Ovary (tissue), 9 donors: ENCODE measurements around the gene KLHL22. TPM values are rescaled to one million over a fixed set of nuclear protein-coding genes. Genes with fewer than 3 reads are reported as not detected.
"Not testable (repeated sequence)": the region's sequence is repeated elsewhere in the genome, so short reads cannot be mapped to it uniquely, and the experiment has no call there.

ENCODE experiments used
- DNase-seq, 5 donors: peaks; one replicate each; pipeline ENCODE4 v3.0.0-alpha.2; 2019 to 2020
- H3K27ac ChIP-seq, 2 donors: fragments of 200-600 bp; one replicate each; pipeline versions ENCODE4 v1.5.1 to v1.8.0; 2019 to 2022
- H3K27me3 ChIP-seq: fragments of 200-600 bp; one replicate; pipeline ENCODE4 v1.8.0; 2022
- H3K36me3 ChIP-seq: fragments of 200-600 bp; sonication (generic); one replicate; pipeline ENCODE4 v1.5.1; 2019
- H3K4me1 ChIP-seq: one replicate; pipeline ENCODE4 v1.8.1; 2013; ENCODE audit warnings: mild to moderate bottlenecking, moderate library complexity; ENCODE audit not compliant: insufficient read depth
- H3K4me3 ChIP-seq: fragments of 200-600 bp; sonication (generic); one replicate; pipeline ENCODE4 v1.5.1; 2017
- H3K9me3 ChIP-seq, 2 donors: fragments of 200-600 bp in 1 of 2; sonication (generic) in 1 of 2; one replicate each; pipeline versions ENCODE4 v1.5.1 to v1.8.1; 2013 to 2019; ENCODE audit warnings: mild to moderate bottlenecking in 1 of 2, moderate library complexity in 1 of 2
- EP300 ChIP-seq: sonication (generic); formaldehyde crosslinking; IDR thresholded peaks from one replicate; pipeline ENCODE4 v1.6.1; 2017; ENCODE audit warnings: antibody characterized with exemption
- POLR2A ChIP-seq: fragments of 450-650 bp; IDR thresholded peaks from one replicate; pipeline ENCODE4 v1.6.1; 2017; ENCODE audit warnings: antibody characterized with exemption, mild to moderate bottlenecking, moderate library complexity
- WGBS, 3 donors: extraction: QIAGEN DNeasy Blood & Tissue Kit in 1 of 3; methylation state at CpG; one replicate each; pipeline versions ENCODE4 v1.1.5 to v1.1.7; 2013 to 2017; 5-methylcytosine and 5-hydroxymethylcytosine counted together
- intact Hi-C, 4 donors: fragments of 100-400 bp; cut with DNase I; formaldehyde crosslinking; loops; one replicate each; pipeline versions ENCODE4 v1.11.0 to v1.15.1; 2022 to 2023
- polyA plus RNA-seq, 2 donors: library from polyadenylated mRNA; stranded (reverse); fragments of 200-250 nt in 1 of 2; fragments of 350-450 nt in 1 of 2; fragmentation: Illumina TruSeq in 1 of 2; extraction: RNeasy Lipid Tissue Mini Kit (QIAGEN cat#74804) in 1 of 2; gene quantifications; one replicate each; pipeline ENCODE4 v1.2.3, GENCODE V29; 2013 to 2014
- total RNA-seq, 7 donors: library from RNA; depleted of rRNA in 2 of 7; stranded (reverse); fragments of >200 nt in 2 of 7; fragmentation: NEBNext Ultra II Directional in 3 of 7; extraction: Animal tissue kit (Norgen Biotek cat#: 25700) in 3 of 7; gene quantifications; one replicate each; pipeline versions ENCODE4 v1.1.0 to v1.2.4, GENCODE V29; 2016 to 2023
- TF ChIP-seq, protein P1 (sequence below), 3 donors: fragments of 450-650 bp in 2 of 3; fragments of 200-600 bp in 1 of 3; IDR thresholded peaks; one replicate each; pipeline versions ENCODE4 v1.5.1 to v1.8.0; 2016 to 2022; ENCODE audit warnings: antibody characterized with exemption in 3 of 3, mild to moderate bottlenecking in 1 of 3
- donor health status: DM: no; HTN: no; CAD: no; lungs with moderate emphysema.
- donor health status: DM: no; HTN: no; CAD: no.
- donor health status: Bipolar disorder and iron deficiency.
- donor health status: DM: yes; HTN: yes; CAD: no.
- donor health status: DM: no; HTN: no; CAD: no.
- donor health status: DM: yes; HTN: yes; CAD: no.

KLHL22 gene
- total and polyA plus RNA-seq, 9 donors, result 24.6 to 42.9 (median 28.7) TPM

- peak; percentile 75 to 80 (median 76) for DNase-seq
- Histone ChIP-seq H3K27ac (no peak overlapping the region), H3K4me1 (peaks cover 4% of the 10 kb centered on the region), H3K27me3 (no peaks in the 10 kb centered on the region), H3K4me3 (no peak overlapping the region), H3K36me3 (no peaks in the 10 kb centered on the region), H3K9me3 (no peaks in the 10 kb centered on the region)
- TF ChIP-seq, protein P1, sequence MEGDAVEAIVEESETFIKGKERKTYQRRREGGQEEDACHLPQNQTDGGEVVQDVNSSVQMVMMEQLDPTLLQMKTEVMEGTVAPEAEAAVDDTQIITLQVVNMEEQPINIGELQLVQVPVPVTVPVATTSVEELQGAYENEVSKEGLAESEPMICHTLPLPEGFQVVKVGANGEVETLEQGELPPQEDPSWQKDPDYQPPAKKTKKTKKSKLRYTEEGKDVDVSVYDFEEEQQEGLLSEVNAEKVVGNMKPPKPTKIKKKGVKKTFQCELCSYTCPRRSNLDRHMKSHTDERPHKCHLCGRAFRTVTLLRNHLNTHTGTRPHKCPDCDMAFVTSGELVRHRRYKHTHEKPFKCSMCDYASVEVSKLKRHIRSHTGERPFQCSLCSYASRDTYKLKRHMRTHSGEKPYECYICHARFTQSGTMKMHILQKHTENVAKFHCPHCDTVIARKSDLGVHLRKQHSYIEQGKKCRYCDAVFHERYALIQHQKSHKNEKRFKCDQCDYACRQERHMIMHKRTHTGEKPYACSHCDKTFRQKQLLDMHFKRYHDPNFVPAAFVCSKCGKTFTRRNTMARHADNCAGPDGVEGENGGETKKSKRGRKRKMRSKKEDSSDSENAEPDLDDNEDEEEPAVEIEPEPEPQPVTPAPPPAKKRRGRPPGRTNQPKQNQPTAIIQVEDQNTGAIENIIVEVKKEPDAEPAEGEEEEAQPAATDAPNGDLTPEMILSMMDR (IDR thresholded peaks at IDR 0.05), result peak; percentile 61 to 77 (median 72)
- TF ChIP-seq POLR2A, result no peak
- no peak for TF ChIP-seq EP300
- 10 to 15% (median 13%) methylated on average over 6 of the region's 6 CpGs for WGBS, 3 donors
- intact Hi-C loops, result loop anchor here (1.0 to 5.0 kb wide), 3 partner anchors 34 to 39 kb away; no protein-coding TSS in a partner anchor
Observed at GRCh38 chr22:20456064-20456721, 39.4 kb downstream of the KLHL22 start.

- Histone ChIP-seq H3K36me3 (no peaks in the 10 kb centered on the region), H3K4me3 (no peak overlapping the region), H3K4me1 (peaks cover 4% of the 10 kb centered on the region), H3K27ac (no peak overlapping the region), H3K9me3 (no peaks in the 10 kb centered on the region), H3K27me3 (no peaks in the 10 kb centered on the region)
- TF ChIP-seq EP300 (no peak), POLR2A (no peak)
- TF ChIP-seq, protein P1 (IDR thresholded peaks at IDR 0.05), result no peak
- peak in 1 of 5 donors; percentile 1 for DNase-seq
- intact Hi-C loops, result loop anchor here (1.0 to 5.0 kb wide), 3 partner anchors 33 to 38 kb away; no protein-coding TSS in a partner anchor
- WGBS, 3 donors, result 78 to 87% (median 81%) methylated on average over 8 of the region's 8 CpGs
Observed at GRCh38 chr22:20455709-20456063, 39.9 kb downstream of the KLHL22 start.

DNA sequence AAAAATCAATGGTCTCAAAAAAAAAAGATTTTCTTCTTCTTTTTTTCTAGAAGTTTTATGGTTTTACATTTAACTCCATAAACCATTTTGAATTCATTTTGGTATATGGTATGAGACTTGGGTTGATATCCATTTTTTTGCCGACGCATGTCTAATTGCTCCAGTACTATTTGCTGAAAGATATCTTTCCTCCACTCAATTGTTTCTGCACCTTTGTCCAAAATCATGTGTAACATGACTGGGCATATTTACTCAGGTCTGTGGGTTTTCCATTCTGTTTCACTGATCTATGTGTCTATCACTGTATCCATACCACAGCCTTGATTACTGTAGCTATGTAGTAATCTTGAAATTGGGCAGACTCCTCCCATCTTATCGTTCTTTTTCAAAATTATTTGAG is 42.4 kb downstream of the KLHL22 start:
- no peaks in the 10 kb centered on the region for H3K9me3 ChIP-seq
- no peak overlapping the region for H3K4me3 ChIP-seq
- DNase-seq, result no peak
- H3K36me3 ChIP-seq, result no peaks in the 10 kb centered on the region
- WGBS, 3 donors, result 95 to 99% (median 98%) methylated on average over 3 of the region's 3 CpGs
- TF ChIP-seq, protein P1 (IDR thresholded peaks at IDR 0.05), result no peak
- TF ChIP-seq EP300 (no peak), POLR2A (no peak)
- H3K27ac ChIP-seq, result no peak overlapping the region
- H3K27me3 ChIP-seq, result no peaks in the 10 kb centered on the region
- intact Hi-C loops, result no loop called here
- no peaks in the 10 kb centered on the region for H3K4me1 ChIP-seq

DNA sequence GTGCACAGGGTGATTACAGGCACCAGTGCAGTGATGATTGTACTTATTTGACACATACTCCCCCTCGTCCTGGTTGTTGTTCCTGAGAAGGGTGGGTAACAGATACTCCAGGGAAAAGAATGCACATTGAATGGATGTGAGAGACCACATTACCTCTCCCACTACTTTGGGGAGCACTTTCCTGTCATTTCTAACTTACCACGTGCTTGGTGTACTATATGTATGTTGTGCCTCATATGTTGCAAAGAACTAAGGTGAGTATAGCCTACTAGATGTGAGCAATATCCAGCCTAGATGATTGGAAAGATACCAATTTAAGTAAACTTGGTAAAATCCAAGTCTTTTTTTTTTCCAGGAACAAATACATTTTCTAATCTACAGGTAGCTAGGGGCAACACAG is 43.7 kb downstream of the KLHL22 start:
- intact Hi-C loops, result no loop called here
- H3K27ac ChIP-seq, result no peak overlapping the region
- 63 to 68% (median 66%) methylated on average over 2 of the region's 2 CpGs for WGBS, 3 donors
- H3K36me3 ChIP-seq, result no peaks in the 10 kb centered on the region
- no peak overlapping the region for H3K4me3 ChIP-seq
- DNase-seq, result no peak
- H3K9me3 ChIP-seq, result no peaks in the 10 kb centered on the region
- H3K27me3 ChIP-seq, result no peaks in the 10 kb centered on the region
- no peaks in the 10 kb centered on the region for H3K4me1 ChIP-seq
- TF ChIP-seq POLR2A, result no peak
- TF ChIP-seq, protein P1 (IDR thresholded peaks at IDR 0.05), result no peak
- TF ChIP-seq EP300, result no peak

DNA sequence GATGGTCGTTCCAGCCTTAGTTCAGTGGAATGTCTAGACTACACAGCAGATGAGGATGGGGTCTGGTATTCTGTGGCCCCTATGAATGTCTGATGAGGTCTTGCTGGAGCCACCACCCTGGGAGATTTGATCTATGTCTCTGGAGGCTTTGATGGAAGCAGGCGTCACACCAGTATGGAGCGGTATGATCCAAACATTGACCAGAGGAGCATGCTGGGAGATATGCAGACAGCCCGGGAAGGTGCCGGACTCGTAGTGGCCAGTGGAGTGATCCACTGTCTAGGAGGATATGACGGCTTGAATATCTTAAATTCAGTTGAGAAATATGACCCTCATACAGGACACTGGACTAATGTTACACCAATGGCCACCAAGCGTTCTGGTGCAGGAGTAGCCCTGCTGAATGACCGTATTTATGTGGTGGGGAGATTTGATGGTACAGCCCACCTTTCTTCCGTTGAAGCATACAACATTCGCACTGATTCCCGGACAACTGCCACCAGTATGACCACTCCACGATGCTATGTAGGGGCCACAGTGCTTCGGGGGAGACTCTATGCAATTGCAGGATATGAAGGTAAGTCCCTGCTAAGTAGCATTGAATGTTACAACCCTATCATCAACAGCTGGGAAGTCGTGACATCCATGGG is 44.3 kb downstream of the KLHL22 start:
- H3K9me3 ChIP-seq, H3K27ac ChIP-seq, H3K27me3 ChIP-seq, H3K4me1 ChIP-seq, H3K36me3 ChIP-seq, H3K4me3 ChIP-seq, intact Hi-C loops: not testable (repeated sequence)
- 91 to 94% (median 93%) methylated on average over 15 of the region's 15 CpGs for WGBS, 3 donors
- peak in 1 of 5 donors; percentile 7 for DNase-seq
